GM06990 (cell line): ENCODE data around the gene MS4A15.

Source experiments
- DNase-seq: peaks from one replicate; pipeline ENCODE4 v3.0.0-alpha.2; 2011; ENCODE audit not compliant: insufficient read length; ENCODE audit errors: extremely low read depth
- H3K27me3 ChIP-seq: replicated peaks from 2 replicates; pipeline ENCODE4 v1.6.0; 2011; ENCODE audit warnings: low read length; ENCODE audit not compliant: control insufficient read depth, insufficient read depth
- H3K36me3 ChIP-seq: 2 replicates; pipeline ENCODE4 v1.5.1; 2011; ENCODE audit warnings: low read length; ENCODE audit not compliant: control insufficient read depth, insufficient read depth
- H3K4me3 ChIP-seq: replicated peaks from 2 replicates; pipeline ENCODE4 v1.5.1; 2011; ENCODE audit warnings: low read depth, mild to moderate bottlenecking, control low read depth, low read length
- TF ChIP-seq, protein P1 (sequence below): IDR thresholded peaks from 2 replicates; pipeline ENCODE4 v1.5.1; 2011; ENCODE audit warnings: low read length, control low read depth, mild to moderate bottlenecking, inconsistent platforms; ENCODE audit not compliant: insufficient read depth, poor library complexity, severe bottlenecking

Gene MS4A15

DNA sequence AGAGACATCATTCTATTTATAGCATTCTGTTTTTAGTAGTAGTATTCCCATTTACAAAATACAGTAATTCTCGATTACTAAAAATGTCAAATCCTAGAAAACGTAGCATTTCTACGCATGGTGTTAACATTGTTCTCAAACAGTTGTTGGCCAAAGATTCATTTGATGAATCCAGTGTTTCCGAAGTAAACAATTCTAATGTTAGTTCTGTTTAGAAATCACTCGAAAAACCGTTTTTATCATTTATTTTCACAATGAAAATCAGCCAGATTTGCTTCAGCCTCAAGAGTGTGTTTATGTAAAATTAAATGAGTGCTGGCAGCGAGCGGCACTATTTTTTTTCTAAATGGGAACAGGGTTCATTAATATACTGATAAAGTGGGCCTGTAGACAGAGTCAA is 25.1 kb upstream of the MS4A15 start:
- TF ChIP-seq, protein P1, sequence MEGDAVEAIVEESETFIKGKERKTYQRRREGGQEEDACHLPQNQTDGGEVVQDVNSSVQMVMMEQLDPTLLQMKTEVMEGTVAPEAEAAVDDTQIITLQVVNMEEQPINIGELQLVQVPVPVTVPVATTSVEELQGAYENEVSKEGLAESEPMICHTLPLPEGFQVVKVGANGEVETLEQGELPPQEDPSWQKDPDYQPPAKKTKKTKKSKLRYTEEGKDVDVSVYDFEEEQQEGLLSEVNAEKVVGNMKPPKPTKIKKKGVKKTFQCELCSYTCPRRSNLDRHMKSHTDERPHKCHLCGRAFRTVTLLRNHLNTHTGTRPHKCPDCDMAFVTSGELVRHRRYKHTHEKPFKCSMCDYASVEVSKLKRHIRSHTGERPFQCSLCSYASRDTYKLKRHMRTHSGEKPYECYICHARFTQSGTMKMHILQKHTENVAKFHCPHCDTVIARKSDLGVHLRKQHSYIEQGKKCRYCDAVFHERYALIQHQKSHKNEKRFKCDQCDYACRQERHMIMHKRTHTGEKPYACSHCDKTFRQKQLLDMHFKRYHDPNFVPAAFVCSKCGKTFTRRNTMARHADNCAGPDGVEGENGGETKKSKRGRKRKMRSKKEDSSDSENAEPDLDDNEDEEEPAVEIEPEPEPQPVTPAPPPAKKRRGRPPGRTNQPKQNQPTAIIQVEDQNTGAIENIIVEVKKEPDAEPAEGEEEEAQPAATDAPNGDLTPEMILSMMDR = no peak
- H3K36me3 ChIP-seq = no peaks in the 10 kb centered on the region
- DNase-seq = no peak
- no peaks in the 10 kb centered on the region; the same call in 1 of the 2 replicates for H3K27me3 ChIP-seq
- no peak overlapping the region for H3K4me3 ChIP-seq

DNA sequence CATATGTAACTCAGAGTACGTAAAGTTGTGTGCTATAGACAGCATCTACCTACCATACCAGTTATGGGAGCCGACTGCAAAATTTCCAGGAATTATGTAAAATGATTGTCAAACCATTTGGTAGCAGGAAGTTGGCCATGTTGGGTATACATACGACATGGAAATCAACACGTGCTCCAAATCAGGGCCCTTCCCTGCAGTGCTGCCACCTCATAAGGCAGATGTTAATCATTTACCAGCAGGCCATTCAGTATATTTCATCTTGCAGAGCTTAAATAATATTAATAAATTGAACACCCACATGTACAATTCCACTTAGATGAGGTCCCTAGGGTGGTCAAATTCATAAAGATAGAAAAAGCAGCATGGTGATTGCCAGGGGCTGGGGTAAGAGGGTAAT is 22.4 kb upstream of the MS4A15 start:
- no peak for DNase-seq
- Histone ChIP-seq H3K36me3 (no peaks in the 10 kb centered on the region), H3K27me3 (no peaks in the 10 kb centered on the region; the same call in 1 of the 2 replicates), H3K4me3 (no peak overlapping the region)
- TF ChIP-seq, protein P1 = no peak

DNA sequence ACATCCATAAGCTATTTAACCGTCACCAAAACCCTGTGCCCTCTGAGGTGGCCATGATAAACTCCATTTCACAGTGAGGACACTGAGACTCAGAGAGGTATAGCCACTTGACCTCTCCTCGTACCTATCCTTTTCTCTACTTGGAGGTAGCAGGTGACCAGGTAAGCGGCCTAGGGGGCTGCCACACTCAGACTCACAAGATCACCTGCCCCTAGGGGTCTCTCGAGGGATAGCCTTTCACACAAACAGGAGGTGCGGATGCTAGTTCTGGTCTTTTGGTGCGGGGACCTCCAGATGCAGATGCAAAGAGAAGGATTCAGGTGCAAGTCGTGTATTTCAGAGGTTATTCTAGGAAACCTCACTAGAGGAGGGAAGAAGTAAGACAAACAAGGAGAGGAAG is 17.6 kb upstream of the MS4A15 start:
- no peak for DNase-seq
- H3K4me3 ChIP-seq = no peak overlapping the region
- no peaks in the 10 kb centered on the region for H3K36me3 ChIP-seq
- TF ChIP-seq, protein P1 = no peak
- H3K27me3 ChIP-seq = no peaks in the 10 kb centered on the region

DNA sequence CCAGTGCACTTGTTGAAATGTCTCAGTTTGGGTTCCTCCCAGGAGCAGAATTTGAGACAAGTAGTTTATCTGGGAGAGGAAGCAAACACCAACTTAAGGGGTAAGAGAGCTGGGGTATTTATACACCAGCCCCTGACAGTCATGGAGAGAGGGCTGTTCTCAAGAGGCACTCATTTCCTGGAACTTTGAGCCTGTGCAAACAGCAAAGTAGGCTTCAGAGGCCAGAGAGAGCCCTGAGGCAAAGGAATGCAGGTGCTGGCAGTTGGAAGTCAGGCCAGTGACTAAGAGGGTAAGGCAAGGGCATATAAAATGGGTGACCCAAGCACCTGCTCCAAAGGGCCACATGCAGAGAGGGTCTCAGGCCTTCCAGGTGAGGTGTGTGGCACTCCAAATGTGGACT is 16.1 kb upstream of the MS4A15 start:
- Histone ChIP-seq H3K36me3 (no peaks in the 10 kb centered on the region), H3K4me3 (no peak overlapping the region), H3K27me3 (no peaks in the 10 kb centered on the region)
- TF ChIP-seq, protein P1 = no peak
- no peak for DNase-seq

DNA sequence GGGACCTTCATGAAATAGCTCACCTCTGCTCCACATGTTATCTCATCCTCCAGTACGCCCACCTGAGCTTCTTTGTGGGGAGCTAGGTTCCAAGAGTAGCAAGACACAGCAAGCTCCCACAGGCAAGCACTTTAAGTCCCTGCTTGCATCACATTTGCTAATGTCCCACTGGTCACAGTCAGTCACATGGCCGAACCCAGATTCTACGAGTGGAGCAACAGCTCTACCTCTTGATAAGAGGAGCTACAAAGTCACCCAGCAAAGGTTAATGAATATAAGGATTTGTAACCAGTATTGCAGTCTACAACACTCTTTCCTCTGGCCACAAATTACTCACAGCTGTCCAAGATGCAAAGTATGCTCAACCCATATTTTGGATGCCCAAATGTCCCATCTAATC is 15.2 kb upstream of the MS4A15 start:
- TF ChIP-seq, protein P1 = no peak
- Histone ChIP-seq H3K36me3 (no peaks in the 10 kb centered on the region), H3K4me3 (no peak overlapping the region), H3K27me3 (no peaks in the 10 kb centered on the region)
- no peak for DNase-seq

DNA sequence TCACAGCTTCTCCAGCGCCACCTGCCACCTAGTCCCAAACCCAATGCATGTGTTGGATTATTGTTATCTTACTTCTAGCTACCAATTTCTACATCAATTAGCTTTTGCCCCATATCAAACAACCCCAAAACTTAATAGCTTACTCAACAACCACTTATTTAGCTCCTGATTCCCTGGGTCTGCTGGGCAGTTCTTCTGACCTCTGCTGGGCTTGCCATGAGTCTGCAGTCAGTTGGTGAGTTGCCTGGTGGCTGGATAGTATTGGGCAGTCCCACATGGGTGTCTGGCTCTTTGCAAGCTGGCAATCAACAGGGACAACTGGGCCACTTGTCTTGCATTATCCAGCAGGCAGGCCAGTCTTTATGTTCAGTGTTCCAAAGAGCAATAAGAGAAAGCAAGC is 13.6 kb upstream of the MS4A15 start:
- Histone ChIP-seq H3K36me3 (no peaks in the 10 kb centered on the region), H3K27me3 (no peaks in the 10 kb centered on the region), H3K4me3 (no peak overlapping the region)
- TF ChIP-seq, protein P1 = no peak
- DNase-seq = no peak
